ENCODE data around the gene ADCY7. TPM values are rescaled to one million over a fixed set of nuclear protein-coding genes. Genes with fewer than 3 reads are reported as not detected.
A peak's percentile ranks its signal among the peaks of the same experiment; 100 is the strongest.

ADCY7 gene
- total and polyA plus RNA-seq, 9 donors = 10.2 to 78.9 (median 36.4) TPM

DNA sequence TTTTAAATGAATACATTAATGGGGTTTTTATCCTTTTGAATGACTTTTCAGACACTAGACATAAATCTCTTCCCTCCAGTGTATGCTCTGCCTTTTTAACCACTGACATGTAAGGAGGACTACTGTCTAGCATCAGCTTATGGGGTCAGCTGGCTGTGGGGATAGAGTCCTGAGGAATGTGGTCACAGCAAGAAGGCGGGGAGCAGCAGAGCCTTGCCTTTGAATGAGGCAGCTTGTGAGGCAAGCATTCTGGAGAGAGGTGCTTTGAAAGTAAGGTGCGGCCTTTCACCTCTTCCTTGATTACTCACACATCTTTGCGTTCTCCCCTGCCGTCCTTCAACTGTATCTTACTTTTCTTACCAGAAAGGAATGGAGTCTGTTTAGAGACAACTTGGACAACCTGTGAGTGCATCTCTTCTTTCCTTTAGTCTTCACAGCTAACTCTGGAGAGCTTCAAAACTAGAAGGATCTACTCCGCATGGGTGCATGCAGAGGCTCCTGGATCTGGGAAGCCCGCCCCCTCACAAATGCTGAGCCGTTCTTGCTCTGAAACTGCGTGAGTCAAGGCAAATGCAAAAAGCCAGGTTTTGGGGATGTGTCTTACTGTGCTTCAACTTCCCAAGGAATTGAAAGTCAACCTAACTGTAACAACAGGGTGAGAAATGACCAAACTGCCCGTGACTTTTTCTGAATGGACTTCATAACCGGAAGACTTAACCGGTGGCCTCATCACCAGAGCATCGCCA, 49.9 kb downstream of the ADCY7 start:
- TF ChIP-seq, protein P1, sequence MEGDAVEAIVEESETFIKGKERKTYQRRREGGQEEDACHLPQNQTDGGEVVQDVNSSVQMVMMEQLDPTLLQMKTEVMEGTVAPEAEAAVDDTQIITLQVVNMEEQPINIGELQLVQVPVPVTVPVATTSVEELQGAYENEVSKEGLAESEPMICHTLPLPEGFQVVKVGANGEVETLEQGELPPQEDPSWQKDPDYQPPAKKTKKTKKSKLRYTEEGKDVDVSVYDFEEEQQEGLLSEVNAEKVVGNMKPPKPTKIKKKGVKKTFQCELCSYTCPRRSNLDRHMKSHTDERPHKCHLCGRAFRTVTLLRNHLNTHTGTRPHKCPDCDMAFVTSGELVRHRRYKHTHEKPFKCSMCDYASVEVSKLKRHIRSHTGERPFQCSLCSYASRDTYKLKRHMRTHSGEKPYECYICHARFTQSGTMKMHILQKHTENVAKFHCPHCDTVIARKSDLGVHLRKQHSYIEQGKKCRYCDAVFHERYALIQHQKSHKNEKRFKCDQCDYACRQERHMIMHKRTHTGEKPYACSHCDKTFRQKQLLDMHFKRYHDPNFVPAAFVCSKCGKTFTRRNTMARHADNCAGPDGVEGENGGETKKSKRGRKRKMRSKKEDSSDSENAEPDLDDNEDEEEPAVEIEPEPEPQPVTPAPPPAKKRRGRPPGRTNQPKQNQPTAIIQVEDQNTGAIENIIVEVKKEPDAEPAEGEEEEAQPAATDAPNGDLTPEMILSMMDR (IDR thresholded peaks at IDR 0.05) = no peak
- TF ChIP-seq POLR2A (IDR thresholded peaks at IDR 0.05) = no peak
- TF ChIP-seq EP300 (IDR thresholded peaks at IDR 0.05) = no peak
- Histone ChIP-seq H3K9me3 (no peaks in the 10 kb centered on the region), H3K27me3 (no peaks in the 10 kb centered on the region), H3K27ac (no peak overlapping the region), H3K36me3 (no peaks in the 10 kb centered on the region), H3K4me1 (ENCODE audit: insufficient read depth) (no peaks in the 10 kb centered on the region), H3K4me3 (no peak overlapping the region)
- 82 to 85% (median 82%) methylated on average over 12 of the region's 12 CpGs for WGBS, 3 donors
- intact Hi-C loops (cut with DNase I) = loop anchor here in 1 of 4 donors (10.0 kb wide), 1 partner anchor 51 kb away; the partner anchor contains the start of gene ADCY7
- DNase-seq = no peak

DNA sequence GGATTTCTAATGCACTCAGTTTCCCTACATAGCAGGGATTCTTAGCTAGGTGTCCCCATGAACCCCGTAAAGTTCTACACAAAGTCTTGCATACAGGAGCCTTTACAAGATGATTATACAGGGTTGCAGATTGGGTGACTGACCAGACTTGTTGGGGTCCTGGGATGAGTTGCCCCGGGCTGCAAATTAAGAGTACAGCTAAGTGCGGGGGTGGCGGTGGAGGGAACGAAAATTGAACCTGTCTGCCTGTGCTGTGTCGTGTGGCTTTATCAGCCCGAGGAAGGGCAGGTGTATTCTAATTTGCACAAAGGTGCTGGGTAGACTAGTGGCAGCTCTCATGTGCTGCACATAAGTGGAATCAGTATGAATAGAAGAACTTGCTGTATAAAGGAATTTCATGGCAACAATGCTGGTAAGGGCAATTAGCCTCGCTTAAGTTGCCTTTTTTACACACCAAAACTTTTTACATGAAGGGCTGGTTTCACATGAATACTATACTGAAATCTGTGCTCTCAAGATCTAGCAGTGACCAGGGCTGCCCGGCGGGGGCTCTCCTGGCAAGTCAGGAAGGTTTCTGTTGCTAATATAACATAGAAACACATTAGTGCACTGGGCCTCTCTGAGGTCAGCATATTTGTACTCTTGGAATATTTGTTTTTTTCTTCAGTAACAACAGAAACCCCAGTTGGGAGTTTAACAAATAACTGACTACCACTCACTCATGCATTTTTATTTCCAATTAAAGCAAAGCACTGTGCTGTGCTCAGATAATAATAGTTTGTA, 50.7 kb downstream of the ADCY7 start:
- no peak for TF ChIP-seq POLR2A (IDR thresholded peaks at IDR 0.05)
- TF ChIP-seq, protein P1 (IDR thresholded peaks at IDR 0.05) = no peak
- TF ChIP-seq EP300 (IDR thresholded peaks at IDR 0.05) = no peak
- no peaks in the 10 kb centered on the region for H3K36me3 ChIP-seq
- H3K27me3 ChIP-seq = no peaks in the 10 kb centered on the region
- no peaks in the 10 kb centered on the region for H3K4me1 ChIP-seq (ENCODE audit: insufficient read depth)
- intact Hi-C loops (cut with DNase I) = loop anchor here in 1 of 4 donors (10.0 kb wide), 1 partner anchor 52 kb away; the partner anchor contains the start of gene ADCY7
- peak in 1 of 5 donors; percentile 33 for DNase-seq
- WGBS, 3 donors = 67 to 80% (median 67%) methylated on average over 10 of the region's 10 CpGs
- H3K9me3 ChIP-seq = no peaks in the 10 kb centered on the region
- no peak overlapping the region for H3K27ac ChIP-seq
- H3K4me3 ChIP-seq = no peak overlapping the region

DNA sequence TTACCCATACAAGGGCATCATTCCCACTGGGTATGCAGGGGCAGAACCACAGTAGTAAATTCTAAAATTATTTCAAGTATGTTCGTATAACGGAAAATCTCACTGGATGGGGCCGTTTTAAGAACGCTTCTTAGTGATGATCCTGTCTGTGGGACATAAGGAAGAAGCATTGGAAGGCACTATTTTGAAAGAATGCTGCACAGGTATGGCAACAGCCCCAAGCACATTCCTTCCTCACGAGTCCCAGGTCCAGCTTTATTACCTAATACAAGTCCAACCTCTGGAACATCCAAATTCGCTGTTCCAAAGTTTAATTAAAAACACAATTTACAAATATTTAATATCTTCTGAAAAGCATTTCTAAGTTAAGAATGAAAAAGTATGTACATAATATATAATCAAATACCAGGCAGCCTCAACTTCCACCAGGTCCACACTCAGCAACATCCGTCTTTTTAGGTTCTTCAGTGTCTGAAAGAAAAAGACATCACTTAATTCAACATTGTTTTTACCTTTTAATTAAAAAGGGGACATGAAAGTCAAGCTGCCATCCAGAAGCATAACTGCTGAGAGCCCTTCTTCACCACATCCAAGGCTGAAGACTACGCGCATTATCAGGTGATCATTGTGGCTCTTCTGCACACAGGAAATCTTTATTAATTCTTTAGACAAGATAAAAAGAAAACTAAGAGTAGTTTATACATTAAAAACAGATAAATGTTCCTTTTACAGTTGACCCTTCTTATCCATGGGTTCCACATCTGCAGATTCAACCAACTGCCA, 52.6 kb downstream of the ADCY7 start:
- no peak for DNase-seq
- Histone ChIP-seq H3K27ac (no peak overlapping the region), H3K4me3 (no peak overlapping the region), H3K36me3 (no peaks in the 10 kb centered on the region), H3K9me3 (no peaks in the 10 kb centered on the region), H3K27me3 (no peaks in the 10 kb centered on the region), H3K4me1 (ENCODE audit: insufficient read depth) (no peaks in the 10 kb centered on the region)
- 83 to 88% (median 87%) methylated on average over 9 of the region's 9 CpGs for WGBS, 3 donors
- intact Hi-C loops (cut with DNase I) = loop anchor here in 1 of 4 donors (10.0 kb wide), 1 partner anchor 54 kb away; the partner anchor contains the start of gene ADCY7
- TF ChIP-seq EP300 (IDR thresholded peaks at IDR 0.05) (no peak), POLR2A (IDR thresholded peaks at IDR 0.05) (no peak)
- TF ChIP-seq, protein P1 (IDR thresholded peaks at IDR 0.05) = no peak

GRCh38 chr16:50320310-50320709, 54.0 kb downstream of the ADCY7 start:
- Histone ChIP-seq H3K27me3 (no peaks in the 10 kb centered on the region), H3K4me3 (no peak overlapping the region), H3K4me1 (ENCODE audit: insufficient read depth) (no peaks in the 10 kb centered on the region), H3K36me3 (no peaks in the 10 kb centered on the region), H3K27ac (no peak overlapping the region), H3K9me3 (no peaks in the 10 kb centered on the region)
- WGBS, 3 donors = 86 to 88% (median 86%) methylated on average over 5 of the region's 5 CpGs
- intact Hi-C loops (cut with DNase I) = no loop called here
- no peak for DNase-seq
- TF ChIP-seq EP300 (IDR thresholded peaks at IDR 0.05) (no peak), POLR2A (IDR thresholded peaks at IDR 0.05) (no peak)
- TF ChIP-seq, protein P1 (IDR thresholded peaks at IDR 0.05) = no peak

Data from ovary (tissue), 9 donors.